ENCODE measurements around the gene MIF4GD. TPM values are rescaled to one million over a fixed set of nuclear protein-coding genes. Genes with fewer than 3 reads are reported as not detected.

Gene MIF4GD, protein sequence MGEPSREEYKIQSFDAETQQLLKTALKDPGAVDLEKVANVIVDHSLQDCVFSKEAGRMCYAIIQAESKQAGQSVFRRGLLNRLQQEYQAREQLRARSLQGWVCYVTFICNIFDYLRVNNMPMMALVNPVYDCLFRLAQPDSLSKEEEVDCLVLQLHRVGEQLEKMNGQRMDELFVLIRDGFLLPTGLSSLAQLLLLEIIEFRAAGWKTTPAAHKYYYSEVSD
- 12.8 TPM for total RNA-seq (ENCODE audit: unreplicated experiment)
- long read RNA-seq, partial matches to known transcripts, result 1 of 6 reads
- long read RNA-seq, other reads (novel, unspliced or antisense), result 0 of 6 reads

DNA sequence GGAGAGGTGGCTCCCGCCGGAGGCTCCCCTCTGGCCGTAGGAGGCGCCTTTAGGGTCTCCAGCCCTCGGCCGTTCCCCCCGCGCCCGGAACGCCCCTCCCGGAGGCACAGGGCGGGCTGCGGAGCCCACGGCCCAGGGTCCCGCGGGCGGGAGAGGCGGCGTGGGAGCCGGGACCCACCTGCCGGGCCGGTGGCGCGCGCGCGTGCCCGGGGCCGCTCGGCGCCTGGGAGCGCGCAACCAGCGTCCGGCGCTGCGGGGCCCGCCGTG, at the start of gene MIF4GD:
Gene MIF4GD (minus strand): TSS at position 266 of the 267 bp plus-strand sequence. CDS start 1,036 bp downstream, outside the sequence.
- DNase-seq, result no peak
- Mint-ChIP-seq H3K36me3 (ENCODE audit: unreplicated experiment) (no peaks in the 10 kb centered on the region), H3K9me3 (ENCODE audit: unreplicated experiment) (peaks cover 5% of the 10 kb centered on the region), H3K4me1 (ENCODE audit: low read depth, unreplicated experiment) (peaks cover 2% of the 10 kb centered on the region), H3K27ac (ENCODE audit: unreplicated experiment) (peak within 1 kb of the TSS; percentile 48), H3K27me3 (ENCODE audit: unreplicated experiment) (peaks cover 7% of the 10 kb centered on the region), H3K4me3 (ENCODE audit: unreplicated experiment) (peak within 1 kb of the TSS; percentile 84)
- TF ChIP-seq, protein P1, sequence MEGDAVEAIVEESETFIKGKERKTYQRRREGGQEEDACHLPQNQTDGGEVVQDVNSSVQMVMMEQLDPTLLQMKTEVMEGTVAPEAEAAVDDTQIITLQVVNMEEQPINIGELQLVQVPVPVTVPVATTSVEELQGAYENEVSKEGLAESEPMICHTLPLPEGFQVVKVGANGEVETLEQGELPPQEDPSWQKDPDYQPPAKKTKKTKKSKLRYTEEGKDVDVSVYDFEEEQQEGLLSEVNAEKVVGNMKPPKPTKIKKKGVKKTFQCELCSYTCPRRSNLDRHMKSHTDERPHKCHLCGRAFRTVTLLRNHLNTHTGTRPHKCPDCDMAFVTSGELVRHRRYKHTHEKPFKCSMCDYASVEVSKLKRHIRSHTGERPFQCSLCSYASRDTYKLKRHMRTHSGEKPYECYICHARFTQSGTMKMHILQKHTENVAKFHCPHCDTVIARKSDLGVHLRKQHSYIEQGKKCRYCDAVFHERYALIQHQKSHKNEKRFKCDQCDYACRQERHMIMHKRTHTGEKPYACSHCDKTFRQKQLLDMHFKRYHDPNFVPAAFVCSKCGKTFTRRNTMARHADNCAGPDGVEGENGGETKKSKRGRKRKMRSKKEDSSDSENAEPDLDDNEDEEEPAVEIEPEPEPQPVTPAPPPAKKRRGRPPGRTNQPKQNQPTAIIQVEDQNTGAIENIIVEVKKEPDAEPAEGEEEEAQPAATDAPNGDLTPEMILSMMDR (IDR thresholded peaks at IDR 0.05; ENCODE audit: partially characterized antibody, unreplicated experiment), result no peak

DNA sequence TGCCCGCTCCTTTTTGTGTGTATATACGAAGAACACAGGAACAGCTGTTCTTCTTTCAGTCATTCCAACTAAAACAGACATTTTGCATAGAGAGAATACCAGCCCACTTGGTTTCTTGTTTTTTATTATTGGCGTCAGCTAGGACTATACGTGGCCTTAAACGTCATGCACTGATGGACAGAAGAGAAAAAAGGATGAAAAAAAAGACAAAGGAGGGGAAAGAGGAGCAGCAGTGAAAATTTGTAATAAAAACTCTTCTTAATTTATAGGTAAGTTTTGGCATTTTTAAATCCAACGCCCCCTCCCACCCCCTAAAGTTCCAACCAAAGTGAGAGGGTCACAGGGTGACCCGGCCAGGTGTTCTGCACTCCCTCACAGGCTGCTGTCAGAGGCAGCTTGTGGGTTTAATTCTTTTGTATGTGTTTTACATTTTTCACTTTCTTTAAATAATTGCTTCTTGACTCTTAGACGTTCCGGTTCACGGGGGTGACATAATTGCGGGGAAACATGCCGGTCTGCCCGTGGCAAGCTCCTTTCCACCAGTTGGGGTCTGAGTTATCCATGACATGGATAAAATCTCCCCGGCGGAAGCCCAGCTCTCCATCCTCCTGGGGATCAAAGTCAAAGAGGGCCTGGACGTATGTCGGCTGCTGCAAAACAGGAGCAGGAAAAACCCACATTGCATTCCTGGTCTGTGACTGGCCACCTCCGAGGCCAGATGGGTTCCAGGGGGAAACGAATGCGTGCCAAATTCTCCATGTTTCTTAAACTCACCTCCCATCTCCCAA, 49.1 kb upstream of the MIF4GD start:
- Mint-ChIP-seq H3K27ac (ENCODE audit: unreplicated experiment) (peak overlapping the region; percentile 54), H3K4me1 (ENCODE audit: low read depth, unreplicated experiment) (peaks cover 6% of the 10 kb centered on the region), H3K4me3 (ENCODE audit: unreplicated experiment) (peak overlapping the region; percentile 15), H3K9me3 (ENCODE audit: unreplicated experiment) (peaks cover 6% of the 10 kb centered on the region), H3K36me3 (ENCODE audit: unreplicated experiment) (no peaks in the 10 kb centered on the region), H3K27me3 (ENCODE audit: unreplicated experiment) (no peaks in the 10 kb centered on the region)
- TF ChIP-seq, protein P1 (IDR thresholded peaks at IDR 0.05; ENCODE audit: partially characterized antibody, unreplicated experiment), result no peak
- DNase-seq, result no peak

DNA sequence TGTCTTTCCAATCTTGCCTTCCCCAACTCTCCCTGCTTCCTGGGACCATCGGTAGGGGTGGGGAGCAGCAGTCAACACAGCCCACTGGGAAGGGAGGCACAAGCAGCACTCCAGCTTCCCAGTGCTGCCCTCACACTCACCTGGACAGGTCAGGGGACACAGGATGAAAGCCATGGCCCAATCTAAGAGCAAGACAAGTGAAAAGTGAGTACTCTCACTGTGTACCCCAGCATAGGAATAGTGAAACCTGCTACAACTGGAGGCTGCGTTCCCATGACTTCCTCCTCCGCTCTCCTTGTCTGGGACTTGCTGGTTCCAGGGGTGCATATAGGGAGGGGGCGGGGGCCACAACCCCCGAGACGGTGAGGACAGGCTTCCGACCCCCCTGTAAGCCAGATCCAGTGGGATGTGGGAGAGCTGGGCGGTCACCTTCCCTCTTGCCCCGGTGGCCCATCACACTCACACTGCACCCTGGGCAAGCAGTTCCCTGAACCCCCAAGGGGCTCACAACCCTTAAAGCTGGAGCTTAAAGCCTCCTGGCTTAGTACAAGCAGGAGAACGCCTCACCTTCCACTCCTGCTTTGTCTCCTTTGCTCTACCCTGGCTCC, 47.7 kb upstream of the MIF4GD start:
- DNase-seq, result no peak
- Mint-ChIP-seq H3K9me3 (ENCODE audit: unreplicated experiment) (peaks cover 8% of the 10 kb centered on the region), H3K27me3 (ENCODE audit: unreplicated experiment) (peaks cover 2% of the 10 kb centered on the region), H3K36me3 (ENCODE audit: unreplicated experiment) (no peaks in the 10 kb centered on the region), H3K4me3 (ENCODE audit: unreplicated experiment) (no peak overlapping the region), H3K27ac (ENCODE audit: unreplicated experiment) (peak overlapping the region; percentile 12), H3K4me1 (ENCODE audit: low read depth, unreplicated experiment) (peaks cover 8% of the 10 kb centered on the region)
- TF ChIP-seq, protein P1 (IDR thresholded peaks at IDR 0.05; ENCODE audit: partially characterized antibody, unreplicated experiment), result no peak

DNA sequence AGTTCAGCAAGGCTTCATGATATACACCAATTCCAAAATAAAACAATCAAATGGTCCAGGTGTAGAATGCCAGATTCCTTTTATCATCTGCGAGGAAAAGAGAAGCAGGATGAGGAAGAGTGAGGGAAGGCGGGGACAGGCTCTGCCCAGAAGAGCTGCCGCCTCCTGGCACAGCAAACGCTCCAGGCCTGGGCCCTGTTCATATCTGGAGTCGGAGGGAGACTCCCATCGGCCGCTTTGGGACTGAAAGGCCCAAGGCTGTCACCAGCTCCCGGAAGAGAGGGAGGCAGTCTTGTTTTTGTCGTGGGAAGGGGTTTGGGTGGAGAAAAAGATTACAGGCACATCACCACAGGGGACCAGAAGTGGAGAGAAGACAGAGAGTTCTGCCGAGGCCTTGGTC, 47.2 kb upstream of the MIF4GD start:
- Mint-ChIP-seq H3K27me3 (ENCODE audit: unreplicated experiment) (peaks cover 2% of the 10 kb centered on the region), H3K36me3 (ENCODE audit: unreplicated experiment) (no peaks in the 10 kb centered on the region), H3K27ac (ENCODE audit: unreplicated experiment) (peak overlapping the region; percentile 12), H3K4me1 (ENCODE audit: low read depth, unreplicated experiment) (peaks cover 9% of the 10 kb centered on the region), H3K9me3 (ENCODE audit: unreplicated experiment) (peaks cover 10% of the 10 kb centered on the region), H3K4me3 (ENCODE audit: unreplicated experiment) (no peak overlapping the region)
- DNase-seq, result no peak
- TF ChIP-seq, protein P1 (IDR thresholded peaks at IDR 0.05; ENCODE audit: partially characterized antibody, unreplicated experiment), result no peak

Data from glutamatergic neuron (in vitro differentiated cells).